HEK293 (cell line): Measurements from ENCODE around the gene NISCH.

ENCODE experiments used
- CTCF ChIA-PET: fragments of 350-600 bp; formaldehyde crosslinking; extraction: SDS; loops from one replicate; lab custom pipeline; 2021; ENCODE audit warnings: antibody characterized with exemption; lab: Yijun Ruan, JAX
- POLR2A ChIA-PET: fragments of 300-600 bp; formaldehyde crosslinking; extraction: SDS; loops from one replicate; lab custom pipeline; 2020; ENCODE audit warnings: antibody characterized with exemption, inconsistent platforms; lab: Yijun Ruan, JAX
- H3K27ac ChIP-seq: fragments of 200-500 bp; sonication (Bioruptor generic); 2 replicates; pipeline ENCODE4 v1.5.1; 2014; ENCODE audit warnings: low read depth, low read length, control low read depth, inconsistent platforms; ENCODE audit errors: extremely low read depth
- H3K36me3 ChIP-seq, 2 experiments: fragments of 200-500 bp in 1 of 2; sonication (Bioruptor generic) in 1 of 2; 1 replicate in 1 of 2; 2 replicates in 1 of 2; pipeline ENCODE4 v1.5.1; 2014 to 2017; ENCODE audit warnings: inconsistent platforms in 2 of 2, low read length in 2 of 2; ENCODE audit not compliant: control insufficient read depth in 2 of 2, insufficient read depth in 1 of 2
- H3K4me1 ChIP-seq: fragments of 200-500 bp; sonication (Bioruptor generic); 2 replicates; pipeline ENCODE4 v1.5.1; 2014; ENCODE audit warnings: mild to moderate bottlenecking, low read length, inconsistent platforms; ENCODE audit not compliant: control insufficient read depth, insufficient read depth
- H3K4me3 ChIP-seq: 2 replicates; pipeline ENCODE4 v1.5.1; 2011; ENCODE audit warnings: low read depth, mild to moderate bottlenecking, control low read depth, low read length, moderate library complexity
- H3K9me3 ChIP-seq: fragments of 200-500 bp; sonication (Bioruptor generic); 2 replicates; pipeline ENCODE4 v1.5.1; 2014; ENCODE audit warnings: low read depth, low read length, inconsistent platforms; ENCODE audit not compliant: control insufficient read depth, insufficient read depth
- EGR2 ChIP-seq: fragments of 450-650 bp; formaldehyde crosslinking; IDR thresholded peaks from 2 replicates; pipeline ENCODE4 v1.5.1; 2016; ENCODE audit warnings: low read depth, missing biosample characterization, missing genetic modification characterization
- GLI4 ChIP-seq: fragments of 450-650 bp; formaldehyde crosslinking; IDR thresholded peaks from 2 replicates; pipeline ENCODE4 v1.5.1; 2016; ENCODE audit warnings: missing biosample characterization, missing genetic modification characterization
- SCRT2 ChIP-seq: fragments of 450-650 bp; formaldehyde crosslinking; IDR thresholded peaks from 2 replicates; pipeline ENCODE4 v1.5.1; 2016; ENCODE audit warnings: missing biosample characterization, missing genetic modification characterization
- SP2 ChIP-seq: fragments of 450-650 bp; formaldehyde crosslinking; IDR thresholded peaks from 2 replicates; pipeline ENCODE4 v1.5.1; 2016; ENCODE audit warnings: missing biosample characterization, missing genetic modification characterization
- YY1 ChIP-seq: fragments of 450-650 bp; formaldehyde crosslinking; IDR thresholded peaks from 2 replicates; pipeline ENCODE4 v1.5.1; 2018; ENCODE audit warnings: missing biosample characterization, missing genetic modification characterization
- ZFP3 ChIP-seq: fragments of 450-650 bp; formaldehyde crosslinking; IDR thresholded peaks from 2 replicates; pipeline ENCODE4 v1.5.1; 2016; ENCODE audit warnings: low read depth, missing biosample characterization, missing genetic modification characterization
- ZNF23 ChIP-seq: fragments of 450-650 bp; formaldehyde crosslinking; IDR thresholded peaks from 2 replicates; pipeline ENCODE4 v1.5.1; 2016; ENCODE audit warnings: missing biosample characterization, missing genetic modification characterization, borderline replicate concordance
- ZNF501 ChIP-seq: fragments of 450-650 bp; formaldehyde crosslinking; IDR thresholded peaks from 2 replicates; pipeline ENCODE4 v1.5.1; 2016; ENCODE audit warnings: missing biosample characterization, missing genetic modification characterization
- ZNF521 ChIP-seq: fragments of 450-650 bp; formaldehyde crosslinking; IDR thresholded peaks from 2 replicates; pipeline ENCODE4 v1.5.1; 2017; ENCODE audit warnings: missing biosample characterization, mild to moderate bottlenecking, missing genetic modification characterization
- ZNF558 ChIP-seq: fragments of 450-650 bp; formaldehyde crosslinking; IDR thresholded peaks from 2 replicates; pipeline ENCODE4 v1.5.1; 2016; ENCODE audit warnings: missing biosample characterization, missing genetic modification characterization
- ZNF560 ChIP-seq: fragments of 450-650 bp; formaldehyde crosslinking; IDR thresholded peaks from 2 replicates; pipeline ENCODE4 v1.5.1; 2017; ENCODE audit warnings: missing biosample characterization, missing genetic modification characterization, borderline replicate concordance
- ZNF768 ChIP-seq: fragments of 450-650 bp; formaldehyde crosslinking; IDR thresholded peaks from 2 replicates; pipeline ENCODE4 v1.5.1; 2018; ENCODE audit warnings: missing biosample characterization, mild to moderate bottlenecking, missing genetic modification characterization
- TF ChIP-seq, protein P1 (sequence below): fragments of 450-650 bp; formaldehyde crosslinking; IDR thresholded peaks from 2 replicates; pipeline ENCODE4 v1.5.1; 2016; ENCODE audit warnings: missing biosample characterization, missing genetic modification characterization
- TF ChIP-seq, protein P2 (sequence below): fragments of 450-650 bp; formaldehyde crosslinking; IDR thresholded peaks from 2 replicates; pipeline ENCODE4 v1.5.1; 2016; ENCODE audit warnings: missing biosample characterization, missing genetic modification characterization
- TF ChIP-seq, protein P3 (sequence below): IDR thresholded peaks from 2 replicates; pipeline ENCODE4 v1.6.1; 2011; ENCODE audit warnings: mild to moderate bottlenecking, low read depth, low read length, borderline replicate concordance
- TF ChIP-seq, protein P4 (sequence below): fragments of 450-650 bp; formaldehyde crosslinking; IDR thresholded peaks from 2 replicates; pipeline ENCODE4 v1.5.1; 2017; ENCODE audit warnings: missing biosample characterization, missing genetic modification characterization
- TF ChIP-seq, protein P5 (sequence below): fragments of 450-650 bp; formaldehyde crosslinking; IDR thresholded peaks from 2 replicates; pipeline ENCODE4 v1.5.1; 2016; ENCODE audit warnings: missing biosample characterization, missing genetic modification characterization

The NISCH gene

DNA sequence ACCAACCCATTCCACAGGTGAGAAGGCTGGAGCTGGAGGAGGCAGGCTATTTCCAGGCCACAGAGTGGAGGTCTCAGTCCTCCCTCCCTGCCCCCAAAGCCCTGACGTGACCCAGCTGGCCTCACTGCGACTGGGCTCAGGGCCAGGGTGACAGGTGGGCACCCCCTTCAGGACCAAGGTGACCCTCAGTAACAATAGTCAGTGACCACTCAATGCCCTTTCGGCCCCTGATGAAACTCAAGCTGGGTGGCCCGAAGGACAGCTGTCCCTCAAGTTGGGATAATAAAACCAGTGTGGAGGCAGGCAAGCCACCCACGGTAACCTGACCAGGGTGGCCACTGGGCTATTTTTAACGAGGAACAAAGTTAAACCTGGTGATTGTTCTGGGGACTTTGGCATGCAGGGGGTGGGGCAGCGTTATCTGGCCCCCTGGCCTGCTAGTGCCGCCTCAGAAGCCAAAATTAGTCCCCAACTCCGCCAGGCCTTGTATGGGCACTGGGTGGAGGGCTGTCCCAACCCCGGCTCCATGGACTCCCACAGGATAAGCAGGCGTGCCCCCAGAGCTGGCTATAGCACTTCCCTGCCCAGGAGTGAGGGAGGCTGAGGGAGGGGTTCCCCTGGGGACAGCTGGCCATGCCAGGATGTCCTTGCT is 2.7 kb upstream of the NISCH start (continued):
- TF ChIP-seq ZNF501 (tag by site-specific recombination) = no peak
- TF ChIP-seq, protein P1, sequence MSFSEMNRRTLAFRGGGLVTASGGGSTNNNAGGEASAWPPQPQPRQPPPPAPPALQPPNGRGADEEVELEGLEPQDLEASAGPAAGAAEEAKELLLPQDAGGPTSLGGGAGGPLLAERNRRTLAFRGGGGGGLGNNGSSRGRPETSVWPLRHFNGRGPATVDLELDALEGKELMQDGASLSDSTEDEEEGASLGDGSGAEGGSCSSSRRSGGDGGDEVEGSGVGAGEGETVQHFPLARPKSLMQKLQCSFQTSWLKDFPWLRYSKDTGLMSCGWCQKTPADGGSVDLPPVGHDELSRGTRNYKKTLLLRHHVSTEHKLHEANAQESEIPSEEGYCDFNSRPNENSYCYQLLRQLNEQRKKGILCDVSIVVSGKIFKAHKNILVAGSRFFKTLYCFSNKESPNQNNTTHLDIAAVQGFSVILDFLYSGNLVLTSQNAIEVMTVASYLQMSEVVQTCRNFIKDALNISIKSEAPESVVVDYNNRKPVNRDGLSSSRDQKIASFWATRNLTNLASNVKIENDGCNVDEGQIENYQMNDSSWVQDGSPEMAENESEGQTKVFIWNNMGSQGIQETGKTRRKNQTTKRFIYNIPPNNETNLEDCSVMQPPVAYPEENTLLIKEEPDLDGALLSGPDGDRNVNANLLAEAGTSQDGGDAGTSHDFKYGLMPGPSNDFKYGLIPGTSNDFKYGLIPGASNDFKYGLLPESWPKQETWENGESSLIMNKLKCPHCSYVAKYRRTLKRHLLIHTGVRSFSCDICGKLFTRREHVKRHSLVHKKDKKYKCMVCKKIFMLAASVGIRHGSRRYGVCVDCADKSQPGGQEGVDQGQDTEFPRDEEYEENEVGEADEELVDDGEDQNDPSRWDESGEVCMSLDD (tag by site-specific recombination) = no peak
- TF ChIP-seq ZNF558 (tag by site-specific recombination) = no peak
- 0 out of 2 replicates have a peak, but pooled peaks have one; percentile 37 for TF ChIP-seq EGR2 (tag by site-specific recombination)
- peak; percentile 45 for TF ChIP-seq SCRT2 (tag by site-specific recombination)
- TF ChIP-seq, protein P2, sequence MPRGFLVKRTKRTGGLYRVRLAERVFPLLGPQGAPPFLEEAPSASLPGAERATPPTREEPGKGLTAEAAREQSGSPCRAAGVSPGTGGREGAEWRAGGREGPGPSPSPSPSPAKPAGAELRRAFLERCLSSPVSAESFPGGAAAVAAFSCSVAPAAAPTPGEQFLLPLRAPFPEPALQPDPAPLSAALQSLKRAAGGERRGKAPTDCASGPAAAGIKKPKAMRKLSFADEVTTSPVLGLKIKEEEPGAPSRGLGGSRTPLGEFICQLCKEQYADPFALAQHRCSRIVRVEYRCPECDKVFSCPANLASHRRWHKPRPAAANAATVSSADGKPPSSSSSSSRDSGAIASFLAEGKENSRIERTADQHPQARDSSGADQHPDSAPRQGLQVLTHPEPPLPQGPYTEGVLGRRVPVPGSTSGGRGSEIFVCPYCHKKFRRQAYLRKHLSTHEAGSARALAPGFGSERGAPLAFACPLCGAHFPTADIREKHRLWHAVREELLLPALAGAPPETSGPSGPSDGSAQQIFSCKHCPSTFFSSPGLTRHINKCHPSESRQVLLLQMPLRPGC (tag by site-specific recombination) = no peak

DNA sequence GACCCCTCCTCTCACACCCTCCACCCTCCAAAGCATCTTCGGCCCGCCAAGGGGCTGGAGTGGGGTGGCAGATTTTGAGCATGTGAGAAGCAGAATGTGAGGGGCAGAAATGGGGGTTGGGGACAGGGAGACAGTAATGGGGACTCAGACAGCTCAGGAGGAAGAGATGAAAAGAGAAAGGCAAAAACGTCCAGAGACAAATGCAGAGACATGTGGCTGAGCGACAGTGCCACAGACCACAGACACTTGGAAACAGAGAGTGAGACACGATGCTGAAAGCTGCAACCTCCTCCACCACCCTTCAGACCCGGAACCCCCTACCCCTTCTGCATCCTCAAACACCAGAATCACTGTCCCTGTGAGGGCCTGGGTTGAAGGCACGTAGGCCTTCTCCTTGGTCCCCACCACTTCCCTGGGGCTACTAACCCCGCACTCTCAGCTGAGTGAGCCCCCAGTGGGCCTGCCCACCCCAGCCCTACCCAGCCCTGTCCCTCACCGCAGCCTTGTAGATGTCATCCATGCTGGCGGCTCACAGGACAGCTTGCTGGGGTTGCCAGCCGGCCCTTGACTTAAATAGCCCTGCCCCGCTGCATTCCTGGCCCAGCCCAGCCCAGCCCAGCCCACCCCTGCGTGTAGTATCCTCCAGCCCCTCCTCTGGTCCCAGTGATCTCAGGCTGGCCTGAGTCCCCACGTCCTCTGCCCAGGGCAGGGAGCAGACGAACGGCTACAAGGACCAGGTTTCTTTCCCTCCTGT is 1.7 kb upstream of the NISCH start, which contains the start of gene TNNC1:
Gene TNNC1, minus strand, starts transcription at position 546 of the 754 bp plus-strand sequence. Its CDS starts 26 bp downstream, at position 520.
- POLR2A ChIA-PET = no interaction called here
- CTCF ChIA-PET = no interaction called here
- H3K4me3 ChIP-seq = no peak within 1 kb of the TSS

DNA sequence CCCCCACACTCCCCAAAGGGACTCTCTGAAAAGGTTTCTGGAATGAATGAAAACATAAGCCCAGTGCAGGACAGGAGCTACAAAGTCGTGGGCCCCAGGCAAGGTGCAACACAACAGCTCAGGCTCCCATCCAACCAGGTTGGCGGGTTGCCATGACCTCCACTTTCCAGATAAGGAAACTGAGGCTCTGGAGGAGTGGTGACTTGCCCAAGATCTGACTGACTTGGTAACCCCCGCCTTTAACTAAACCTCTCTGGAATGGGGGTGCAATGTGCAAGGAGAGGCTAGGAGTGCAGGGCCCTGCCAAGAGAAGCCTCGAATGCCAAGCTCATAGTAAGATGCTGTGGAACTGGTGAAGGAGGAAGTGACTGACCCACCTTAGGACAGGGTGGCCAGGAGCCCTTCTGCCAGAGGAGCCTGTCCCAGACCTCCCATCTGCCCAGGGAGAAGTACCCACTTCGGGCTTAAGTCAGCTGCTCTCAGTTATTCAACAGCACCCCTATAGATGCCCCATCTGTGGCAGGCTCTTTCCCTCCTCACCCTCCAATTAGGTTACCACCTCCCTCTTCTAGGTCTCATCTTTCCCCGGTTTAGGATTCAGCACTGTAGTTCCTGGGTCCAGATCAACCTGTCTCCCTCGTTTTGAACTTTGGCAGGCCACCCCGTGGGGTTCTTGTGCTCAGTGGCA is 1.0 kb upstream of the NISCH start:
- H3K4me3 ChIP-seq = no peak overlapping the region
- H3K36me3 ChIP-seq = peaks cover 2 to 28% of the 10 kb centered on the region in 2 experiments; a peak in 2 of 3 replicates
- POLR2A ChIA-PET = no interaction called here
- no peaks in the 10 kb centered on the region for H3K9me3 ChIP-seq
- no peak overlapping the region for H3K27ac ChIP-seq
- TF ChIP-seq GLI4 (tag by site-specific recombination) = peak; percentile 92
- no peak for TF ChIP-seq SCRT2 (tag by site-specific recombination)
- CTCF ChIA-PET = no interaction called here
- H3K4me1 ChIP-seq = peaks cover 2% of the 10 kb centered on the region; the same call in 1 of the 2 replicates

More for the DNA sequence above, 1.7 kb upstream of the NISCH start, which contains the start of gene TNNC1:
- Histone ChIP-seq H3K36me3 (peaks cover 0 to 21% of the 10 kb centered on the region in 2 experiments; a peak in 1 of 3 replicates), H3K4me1 (peaks cover 2% of the 10 kb centered on the region; the same call in 1 of the 2 replicates), H3K9me3 (no peaks in the 10 kb centered on the region), H3K27ac (no peak within 1 kb of the TSS)
- TF ChIP-seq ZNF501 (tag by site-specific recombination) (no peak), SP2 (tag by site-specific recombination) (peak; percentile 15; the same call in 1 of the 2 replicates)

DNA sequence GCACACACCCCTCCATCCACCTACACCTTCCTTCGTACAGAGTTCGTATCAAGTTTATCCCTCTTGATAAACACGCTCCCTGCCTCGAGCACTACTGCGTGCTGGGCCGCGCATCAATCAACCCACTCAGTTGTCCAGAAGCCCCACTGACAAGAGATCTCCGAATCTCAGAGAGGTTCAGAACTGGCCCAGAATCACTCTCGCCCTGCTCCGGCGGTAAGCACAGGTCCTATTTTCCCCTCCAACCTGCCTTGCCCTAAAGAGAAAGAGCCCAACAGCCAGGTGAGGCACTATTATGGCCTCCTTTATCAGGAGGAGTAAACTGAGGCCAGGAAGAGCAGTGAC is 494 bp upstream of the NISCH start:
- Histone ChIP-seq H3K36me3 (peaks cover 4 to 33% of the 10 kb centered on the region in 2 experiments; a peak in 2 of 3 replicates), H3K4me3 (peak overlapping the region; percentile 43), H3K9me3 (no peaks in the 10 kb centered on the region), H3K4me1 (peaks cover 2% of the 10 kb centered on the region; the same call in 1 of the 2 replicates), H3K27ac (0 out of 2 replicates have a peak overlapping the region, but pooled peaks have one; percentile 24)
- ChIA-PET CTCF (no interaction called here), POLR2A (no interaction called here)
- TF ChIP-seq ZNF560 (tag by site-specific recombination) (no peak), YY1 (tag by site-specific recombination) (no peak), ZFP3 (tag by site-specific recombination) (no peak), SCRT2 (tag by site-specific recombination) (no peak), ZNF23 (no peak), ZNF521 (tag by site-specific recombination) (no peak), GLI4 (tag by site-specific recombination) (no peak), ZNF768 (tag by site-specific recombination) (no peak)
- TF ChIP-seq, protein P3, sequence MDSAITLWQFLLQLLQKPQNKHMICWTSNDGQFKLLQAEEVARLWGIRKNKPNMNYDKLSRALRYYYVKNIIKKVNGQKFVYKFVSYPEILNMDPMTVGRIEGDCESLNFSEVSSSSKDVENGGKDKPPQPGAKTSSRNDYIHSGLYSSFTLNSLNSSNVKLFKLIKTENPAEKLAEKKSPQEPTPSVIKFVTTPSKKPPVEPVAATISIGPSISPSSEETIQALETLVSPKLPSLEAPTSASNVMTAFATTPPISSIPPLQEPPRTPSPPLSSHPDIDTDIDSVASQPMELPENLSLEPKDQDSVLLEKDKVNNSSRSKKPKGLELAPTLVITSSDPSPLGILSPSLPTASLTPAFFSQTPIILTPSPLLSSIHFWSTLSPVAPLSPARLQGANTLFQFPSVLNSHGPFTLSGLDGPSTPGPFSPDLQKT = no peak
- TF ChIP-seq, protein P4, sequence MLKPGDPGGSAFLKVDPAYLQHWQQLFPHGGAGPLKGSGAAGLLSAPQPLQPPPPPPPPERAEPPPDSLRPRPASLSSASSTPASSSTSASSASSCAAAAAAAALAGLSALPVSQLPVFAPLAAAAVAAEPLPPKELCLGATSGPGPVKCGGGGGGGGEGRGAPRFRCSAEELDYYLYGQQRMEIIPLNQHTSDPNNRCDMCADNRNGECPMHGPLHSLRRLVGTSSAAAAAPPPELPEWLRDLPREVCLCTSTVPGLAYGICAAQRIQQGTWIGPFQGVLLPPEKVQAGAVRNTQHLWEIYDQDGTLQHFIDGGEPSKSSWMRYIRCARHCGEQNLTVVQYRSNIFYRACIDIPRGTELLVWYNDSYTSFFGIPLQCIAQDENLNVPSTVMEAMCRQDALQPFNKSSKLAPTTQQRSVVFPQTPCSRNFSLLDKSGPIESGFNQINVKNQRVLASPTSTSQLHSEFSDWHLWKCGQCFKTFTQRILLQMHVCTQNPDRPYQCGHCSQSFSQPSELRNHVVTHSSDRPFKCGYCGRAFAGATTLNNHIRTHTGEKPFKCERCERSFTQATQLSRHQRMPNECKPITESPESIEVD (tag by site-specific recombination) = no peak
- TF ChIP-seq, protein P5, sequence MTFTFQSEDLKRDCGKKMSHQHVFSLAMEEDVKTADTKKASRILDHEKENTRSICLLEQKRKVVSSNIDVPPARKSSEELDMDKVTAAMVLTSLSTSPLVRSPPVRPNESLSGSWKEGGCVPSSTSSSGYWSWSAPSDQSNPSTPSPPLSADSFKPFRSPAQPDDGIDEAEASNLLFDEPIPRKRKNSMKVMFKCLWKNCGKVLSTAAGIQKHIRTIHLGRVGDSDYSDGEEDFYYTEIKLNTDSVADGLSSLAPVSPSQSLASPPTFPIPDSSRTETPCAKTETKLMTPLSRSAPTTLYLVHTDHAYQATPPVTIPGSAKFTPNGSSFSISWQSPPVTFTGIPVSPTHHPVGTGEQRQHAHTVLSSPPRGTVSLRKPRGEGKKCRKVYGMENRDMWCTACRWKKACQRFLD (tag by site-specific recombination) = no peak
